GM18498 (cell line): Measurements from ENCODE around the gene GNA15.
A peak's percentile ranks its signal among the peaks of the same experiment; 100 is the strongest.

Experiments used
- ATAC-seq: cut with Tn5 transposase; IDR thresholded peaks from one replicate; pipeline ENCODE4 v1.9.1; 2021; ENCODE audit warnings: mild to moderate bottlenecking, moderate library complexity; ENCODE audit not compliant: unreplicated experiment

GNA15 gene

GRCh38 chr19:3120611-3121276, 15.1 kb upstream of the GNA15 start:
- no peak for ATAC-seq

GRCh38 chr19:3121396-3121795, 14.4 kb upstream of the GNA15 start:
- no peak for ATAC-seq

GRCh38 chr19:3121821-3122511, 13.9 kb upstream of the GNA15 start:
- ATAC-seq = no peak

GRCh38 chr19:3122512-3122870, 13.3 kb upstream of the GNA15 start:
- no peak for ATAC-seq

- no peak for ATAC-seq
These were observed 12.6 kb upstream of the GNA15 start for GRCh38 chr19:3123088-3123721.

- no peak for ATAC-seq
These were observed 11.9 kb upstream of the GNA15 start for GRCh38 chr19:3123956-3124355.

GRCh38 chr19:3124630-3125029, 11.2 kb upstream of the GNA15 start:
- ATAC-seq = no peak

- ATAC-seq = no peak
These were observed 9.8 kb upstream of the GNA15 start for GRCh38 chr19:3125900-3126524.

GRCh38 chr19:3129112-3129511, 6.7 kb upstream of the GNA15 start:
- no peak for ATAC-seq

GRCh38 chr19:3131168-3131567, 4.7 kb upstream of the GNA15 start:
- no peak for ATAC-seq

- peak; percentile 57 for ATAC-seq
These were observed 2.7 kb upstream of the GNA15 start for GRCh38 chr19:3132971-3133792.

GRCh38 chr19:3133793-3134116, 2.1 kb upstream of the GNA15 start:
- ATAC-seq = peak; percentile 15

GRCh38 chr19:3136684-3137055, 837 bp downstream of the GNA15 start:
- ATAC-seq = no peak

- ATAC-seq = no peak
These were observed 1.3 kb downstream of the GNA15 start for GRCh38 chr19:3137119-3137518.

GRCh38 chr19:3138268-3138667, 2.4 kb downstream of the GNA15 start:
- ATAC-seq = no peak

- ATAC-seq = no peak
These were observed 4.8 kb downstream of the GNA15 start for GRCh38 chr19:3140667-3141038.

GRCh38 chr19:3142292-3142670, 6.4 kb downstream of the GNA15 start:
- no peak for ATAC-seq

- ATAC-seq = no peak
These were observed 7.0 kb downstream of the GNA15 start for GRCh38 chr19:3142781-3143337.

GRCh38 chr19:3145909-3146676, 10.3 kb downstream of the GNA15 start:
- ATAC-seq = no peak

GRCh38 chr19:3146677-3147100, 10.9 kb downstream of the GNA15 start:
- no peak for ATAC-seq
